ENCODE measurements around the gene EXD1. TPM values are rescaled to one million over a fixed set of nuclear protein-coding genes. Genes with fewer than 3 reads are reported as not detected.

EXD1 gene, protein sequence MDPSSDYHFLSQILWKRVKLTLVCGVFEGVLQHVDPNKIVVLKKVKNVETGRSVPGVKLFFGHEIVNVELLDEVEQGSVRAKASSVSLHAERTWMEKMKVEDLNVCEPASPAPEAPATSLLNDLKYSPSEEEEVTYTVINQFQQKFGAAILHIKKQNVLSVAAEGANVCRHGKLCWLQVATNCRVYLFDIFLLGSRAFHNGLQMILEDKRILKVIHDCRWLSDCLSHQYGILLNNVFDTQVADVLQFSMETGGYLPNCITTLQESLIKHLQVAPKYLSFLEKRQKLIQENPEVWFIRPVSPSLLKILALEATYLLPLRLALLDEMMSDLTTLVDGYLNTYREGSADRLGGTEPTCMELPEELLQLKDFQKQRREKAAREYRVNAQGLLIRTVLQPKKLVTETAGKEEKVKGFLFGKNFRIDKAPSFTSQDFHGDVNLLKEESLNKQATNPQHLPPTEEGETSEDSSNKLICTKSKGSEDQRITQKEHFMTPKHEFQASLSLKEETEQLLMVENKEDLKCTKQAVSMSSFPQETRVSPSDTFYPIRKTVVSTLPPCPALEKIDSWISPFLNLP
- not detected for total RNA-seq
- polyA plus RNA-seq: not detected
- long read RNA-seq, donor 1: 0 reads
- long read RNA-seq, donor 2: 0 reads
- long read RNA-seq, donor 3: 0 reads

DNA sequence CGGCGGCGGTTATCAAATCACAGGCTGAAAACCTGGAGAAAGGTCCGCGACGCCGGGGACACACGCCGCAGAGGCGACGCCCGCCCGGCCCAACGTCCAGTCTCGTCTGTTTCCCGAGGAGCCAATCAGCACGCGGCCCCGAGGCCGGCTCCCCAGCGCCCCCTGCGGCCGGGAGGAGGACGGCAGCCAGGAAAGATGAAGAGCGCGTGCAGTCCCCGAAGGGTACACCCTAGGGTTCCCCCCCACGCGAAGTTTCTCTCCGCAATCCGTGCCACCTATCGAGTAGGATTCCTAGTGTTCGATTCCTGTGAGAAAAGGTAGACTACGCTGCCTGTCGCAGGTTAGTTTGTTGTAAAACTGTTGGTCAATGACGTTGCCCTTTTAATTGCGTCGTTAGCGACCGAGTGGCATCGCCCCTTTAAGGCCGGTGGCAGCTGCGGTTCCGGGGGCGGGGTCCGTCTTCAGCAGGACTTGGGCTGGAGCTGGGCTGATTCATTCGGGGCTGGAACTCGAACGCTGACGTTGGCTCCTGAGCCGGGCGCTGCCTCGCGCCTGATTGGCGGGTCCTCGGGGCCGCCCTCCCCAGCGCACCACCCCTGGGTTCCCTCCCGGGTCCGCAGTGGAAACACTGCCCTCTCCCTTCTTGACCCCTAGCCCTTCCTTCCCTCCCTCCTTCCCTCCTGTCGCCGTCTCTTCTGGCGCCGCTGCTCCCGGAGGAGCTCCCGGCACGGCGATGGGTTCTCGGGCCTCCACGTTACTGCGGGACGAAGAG is at the start of gene EXD1, which contains the start of gene CHP1:
EXD1 (minus strand) TSS at position 108 of the 772 bp plus-strand sequence. CDS start 4,182 bp downstream, outside the sequence.
CHP1 (plus strand) TSS at position 619 of the 772 bp plus-strand sequence; CDS start at position 734, 115 bp downstream.
- Histone ChIP-seq H3K4me1 (ENCODE audit: insufficient read depth) (peaks cover 2% of the 10 kb centered on the region), H3K27ac (peak within 1 kb of the TSS; percentile 59 to 66), H3K9me3 (no peaks in the 10 kb centered on the region), H3K4me3 (peak within 1 kb of the TSS; percentile 88), H3K36me3 (no peaks in the 10 kb centered on the region), H3K27me3 (no peaks in the 10 kb centered on the region)
- intact Hi-C loops (cut with DNase I): no loop called here
- 0 to 1% (median 0%) methylated on average over 71 to 72 of the region's 72 CpGs for WGBS, 3 donors
- peak; percentile 95 to 97 (median 96) for DNase-seq
- TF ChIP-seq EP300 (IDR thresholded peaks at IDR 0.05): peak; percentile 22
- peak; percentile 80 for TF ChIP-seq POLR2A (IDR thresholded peaks at IDR 0.05)
- TF ChIP-seq, protein P1, sequence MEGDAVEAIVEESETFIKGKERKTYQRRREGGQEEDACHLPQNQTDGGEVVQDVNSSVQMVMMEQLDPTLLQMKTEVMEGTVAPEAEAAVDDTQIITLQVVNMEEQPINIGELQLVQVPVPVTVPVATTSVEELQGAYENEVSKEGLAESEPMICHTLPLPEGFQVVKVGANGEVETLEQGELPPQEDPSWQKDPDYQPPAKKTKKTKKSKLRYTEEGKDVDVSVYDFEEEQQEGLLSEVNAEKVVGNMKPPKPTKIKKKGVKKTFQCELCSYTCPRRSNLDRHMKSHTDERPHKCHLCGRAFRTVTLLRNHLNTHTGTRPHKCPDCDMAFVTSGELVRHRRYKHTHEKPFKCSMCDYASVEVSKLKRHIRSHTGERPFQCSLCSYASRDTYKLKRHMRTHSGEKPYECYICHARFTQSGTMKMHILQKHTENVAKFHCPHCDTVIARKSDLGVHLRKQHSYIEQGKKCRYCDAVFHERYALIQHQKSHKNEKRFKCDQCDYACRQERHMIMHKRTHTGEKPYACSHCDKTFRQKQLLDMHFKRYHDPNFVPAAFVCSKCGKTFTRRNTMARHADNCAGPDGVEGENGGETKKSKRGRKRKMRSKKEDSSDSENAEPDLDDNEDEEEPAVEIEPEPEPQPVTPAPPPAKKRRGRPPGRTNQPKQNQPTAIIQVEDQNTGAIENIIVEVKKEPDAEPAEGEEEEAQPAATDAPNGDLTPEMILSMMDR (IDR thresholded peaks at IDR 0.05): peak; percentile 35 to 74 (median 55)

DNA sequence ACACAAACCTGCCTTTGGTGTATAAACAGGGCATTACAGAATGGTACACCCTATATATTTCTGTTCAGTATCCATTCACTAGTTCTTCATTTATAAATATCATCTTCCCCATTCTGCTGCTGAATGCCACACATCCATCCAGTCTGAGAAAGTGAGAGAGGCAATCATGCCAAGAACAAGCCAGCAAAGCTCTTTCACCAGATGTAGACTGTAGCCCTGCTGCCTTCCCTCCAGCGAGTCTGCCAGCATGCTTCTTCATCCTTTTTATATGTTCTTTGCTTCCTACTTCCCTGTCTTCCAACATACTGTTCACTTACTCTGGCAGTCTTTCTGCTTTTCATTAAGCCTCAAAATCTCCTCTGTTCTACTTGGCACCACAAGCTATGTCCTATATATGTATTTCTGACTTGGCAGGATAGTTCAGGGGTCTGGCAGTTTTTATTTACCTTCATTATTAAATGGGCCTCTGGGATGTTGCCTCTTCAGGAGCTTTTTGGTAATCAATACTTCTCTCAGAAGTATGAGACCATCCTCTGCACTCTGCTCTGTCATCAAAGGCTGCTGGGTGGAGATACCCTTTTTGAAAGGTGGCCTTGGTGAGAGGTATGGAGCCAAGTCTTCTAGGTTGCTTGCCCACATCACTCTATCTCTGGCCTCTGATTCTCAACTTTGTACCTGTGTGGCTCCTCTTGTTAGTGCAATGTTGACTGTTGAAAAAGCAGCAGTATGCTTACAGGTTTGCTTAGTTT is 49.2 kb upstream of the EXD1 start:
- DNase-seq: no peak
- Histone ChIP-seq H3K4me3 (no peak overlapping the region), H3K27ac (no peak overlapping the region), H3K36me3 (no peaks in the 10 kb centered on the region), H3K9me3 (no peaks in the 10 kb centered on the region), H3K27me3 (no peaks in the 10 kb centered on the region), H3K4me1 (ENCODE audit: insufficient read depth) (peaks cover 2% of the 10 kb centered on the region)
- WGBS, 3 donors: 82 to 91% (median 87%) methylated on average over 1 of the region's 1 CpG
- intact Hi-C loops (cut with DNase I): no loop called here
- TF ChIP-seq EP300 (IDR thresholded peaks at IDR 0.05) (no peak), POLR2A (IDR thresholded peaks at IDR 0.05) (no peak)
- TF ChIP-seq, protein P1 (IDR thresholded peaks at IDR 0.05): no peak

DNA sequence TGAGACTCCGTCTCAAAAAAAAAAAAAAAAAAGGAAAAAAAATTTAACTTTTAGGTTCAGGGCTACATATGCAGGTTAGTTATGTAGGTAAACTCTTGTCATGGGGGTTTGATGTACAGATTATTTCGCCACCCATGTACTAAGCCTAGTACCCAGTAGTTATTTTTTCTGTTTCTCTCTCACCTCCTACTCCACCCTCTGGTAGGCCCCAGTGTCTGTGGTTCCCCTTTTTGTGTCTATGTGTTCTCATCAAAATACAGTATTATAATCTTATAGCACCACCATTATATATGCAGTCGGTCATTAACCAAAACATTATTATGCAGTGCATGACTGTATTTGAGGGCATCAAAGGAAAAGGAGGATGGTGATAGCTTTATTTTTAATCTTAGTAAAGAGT is 47.8 kb upstream of the EXD1 start:
- H3K27me3 ChIP-seq: no peaks in the 10 kb centered on the region
- WGBS, 3 donors: 95 to 96% (median 96%) methylated on average over 3 of the region's 3 CpGs
- H3K4me3 ChIP-seq: no peak overlapping the region
- peaks cover 2% of the 10 kb centered on the region for H3K4me1 ChIP-seq (ENCODE audit: insufficient read depth)
- intact Hi-C loops (cut with DNase I): no loop called here
- H3K9me3 ChIP-seq: no peaks in the 10 kb centered on the region
- TF ChIP-seq EP300 (IDR thresholded peaks at IDR 0.05) (no peak), POLR2A (IDR thresholded peaks at IDR 0.05) (no peak)
- H3K36me3 ChIP-seq: no peaks in the 10 kb centered on the region
- no peak for DNase-seq
- no peak overlapping the region for H3K27ac ChIP-seq

DNA sequence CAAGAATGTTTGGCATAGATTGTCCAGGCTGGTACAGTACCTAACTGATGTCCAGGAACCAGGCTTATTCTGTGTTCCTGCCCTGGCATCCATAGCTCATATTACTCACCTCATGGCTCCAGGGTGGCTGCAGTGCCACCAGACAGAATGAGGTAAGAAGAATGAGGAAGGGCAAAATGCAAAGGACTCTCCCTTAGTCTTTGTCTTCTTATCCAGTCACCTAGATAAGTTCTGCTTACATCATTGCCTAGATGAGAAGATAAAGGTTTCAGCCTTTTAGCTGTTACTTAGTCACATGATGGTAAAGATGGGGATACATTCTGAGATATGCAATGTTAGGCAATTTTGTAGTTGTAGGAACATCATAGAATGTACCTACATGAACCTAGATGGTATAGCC is 46.3 kb upstream of the EXD1 start:
- Histone ChIP-seq H3K9me3 (no peaks in the 10 kb centered on the region), H3K4me3 (no peak overlapping the region), H3K36me3 (no peaks in the 10 kb centered on the region), H3K4me1 (ENCODE audit: insufficient read depth) (no peaks in the 10 kb centered on the region), H3K27me3 (no peaks in the 10 kb centered on the region), H3K27ac (no peak overlapping the region)
- DNase-seq: no peak
- intact Hi-C loops (cut with DNase I): no loop called here
- TF ChIP-seq EP300 (IDR thresholded peaks at IDR 0.05): no peak
- TF ChIP-seq, protein P1 (IDR thresholded peaks at IDR 0.05): no peak
- no peak for TF ChIP-seq POLR2A (IDR thresholded peaks at IDR 0.05)
